Activated CD4-positive, alpha-beta T cell treated with anti-CD3 and anti-CD28 coated beads, Interleukin-2, amount 50 U/mL, for 48 hours (primary cell): ENCODE results near the gene PCSK7.
A peak's percentile ranks its signal among the peaks of the same experiment; 100 is the strongest.
"Not testable (repeated sequence)": the region's sequence is repeated elsewhere in the genome, so short reads cannot be mapped to it uniquely, and the experiment has no call there.

Experiments used
- DNase-seq, 2 experiments: peaks; one replicate each; pipeline ENCODE4 v3.0.0-alpha.2; 2020

The PCSK7 gene, protein sequence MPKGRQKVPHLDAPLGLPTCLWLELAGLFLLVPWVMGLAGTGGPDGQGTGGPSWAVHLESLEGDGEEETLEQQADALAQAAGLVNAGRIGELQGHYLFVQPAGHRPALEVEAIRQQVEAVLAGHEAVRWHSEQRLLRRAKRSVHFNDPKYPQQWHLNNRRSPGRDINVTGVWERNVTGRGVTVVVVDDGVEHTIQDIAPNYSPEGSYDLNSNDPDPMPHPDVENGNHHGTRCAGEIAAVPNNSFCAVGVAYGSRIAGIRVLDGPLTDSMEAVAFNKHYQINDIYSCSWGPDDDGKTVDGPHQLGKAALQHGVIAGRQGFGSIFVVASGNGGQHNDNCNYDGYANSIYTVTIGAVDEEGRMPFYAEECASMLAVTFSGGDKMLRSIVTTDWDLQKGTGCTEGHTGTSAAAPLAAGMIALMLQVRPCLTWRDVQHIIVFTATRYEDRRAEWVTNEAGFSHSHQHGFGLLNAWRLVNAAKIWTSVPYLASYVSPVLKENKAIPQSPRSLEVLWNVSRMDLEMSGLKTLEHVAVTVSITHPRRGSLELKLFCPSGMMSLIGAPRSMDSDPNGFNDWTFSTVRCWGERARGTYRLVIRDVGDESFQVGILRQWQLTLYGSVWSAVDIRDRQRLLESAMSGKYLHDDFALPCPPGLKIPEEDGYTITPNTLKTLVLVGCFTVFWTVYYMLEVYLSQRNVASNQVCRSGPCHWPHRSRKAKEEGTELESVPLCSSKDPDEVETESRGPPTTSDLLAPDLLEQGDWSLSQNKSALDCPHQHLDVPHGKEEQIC

DNA sequence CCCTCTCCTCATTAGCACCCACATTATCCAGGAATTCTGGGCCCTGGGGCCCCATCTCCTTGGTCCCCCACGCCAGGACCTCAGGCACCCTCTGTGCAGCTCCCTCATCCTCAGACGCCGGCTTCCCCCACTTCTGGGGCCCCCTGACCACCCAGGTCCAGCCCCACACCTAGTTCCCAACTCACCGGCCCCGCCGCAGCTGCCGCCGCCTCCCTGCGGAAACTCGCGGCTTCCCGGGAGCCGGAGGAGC, at the start of gene PCSK7:
TSS of gene PCSK7 (minus strand) at position 232 of the 250 bp plus-strand sequence. CDS start 2,229 bp downstream, outside the sequence.
- DNase-seq = peak; percentile 69 to 75

DNA sequence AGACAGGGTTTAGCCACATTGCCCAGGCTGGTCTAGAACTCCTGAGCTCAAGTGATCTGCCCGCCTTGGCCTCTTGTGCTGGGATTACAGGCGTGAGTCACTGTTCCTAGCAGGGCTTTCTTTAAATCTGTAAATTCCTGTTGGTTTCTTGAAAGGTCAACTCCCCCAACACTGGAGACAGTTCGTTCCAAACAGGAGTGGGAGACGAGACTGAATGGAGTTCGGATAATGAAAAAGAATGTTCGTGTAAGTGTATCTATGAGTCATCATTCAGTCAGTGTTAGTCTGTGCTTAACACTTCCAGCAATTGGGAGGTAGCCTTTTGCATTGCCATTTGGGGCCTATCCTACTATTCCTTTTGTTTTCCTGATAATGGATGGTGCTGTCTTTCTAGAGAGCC, 49.3 kb upstream of the PCSK7 start:
- no peak for DNase-seq

DNA sequence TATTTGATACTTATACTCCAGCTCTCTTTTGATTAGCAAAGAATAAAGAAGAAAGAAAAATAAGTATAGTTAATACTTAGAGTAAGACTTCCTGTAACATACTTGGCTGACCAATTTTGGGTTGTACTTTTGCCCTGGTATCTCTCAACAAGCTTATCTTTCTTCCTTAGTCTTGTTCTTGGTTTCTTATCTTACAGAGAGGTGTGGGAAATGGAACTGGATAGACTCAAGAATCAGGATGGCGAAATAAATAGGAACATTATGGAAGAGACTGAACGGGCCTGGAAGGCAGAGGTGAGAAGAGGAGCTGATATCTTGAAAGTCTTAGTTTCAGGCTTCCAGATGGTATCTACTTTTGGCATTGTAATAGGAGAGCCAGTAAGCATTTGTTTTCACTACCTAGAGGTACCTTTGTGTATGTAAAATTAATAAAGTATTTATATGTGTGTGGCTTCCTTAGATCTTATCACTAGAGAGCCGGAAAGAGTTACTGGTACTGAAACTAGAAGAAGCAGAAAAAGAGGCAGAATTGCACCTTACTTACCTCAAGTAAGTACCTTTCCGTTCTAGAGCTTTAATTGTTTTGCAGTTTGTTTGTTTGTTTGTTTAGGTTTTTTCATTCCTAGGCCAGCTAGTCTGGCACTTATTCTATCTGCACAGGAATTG, 48.0 kb upstream of the PCSK7 start:
- DNase-seq = no peak

DNA sequence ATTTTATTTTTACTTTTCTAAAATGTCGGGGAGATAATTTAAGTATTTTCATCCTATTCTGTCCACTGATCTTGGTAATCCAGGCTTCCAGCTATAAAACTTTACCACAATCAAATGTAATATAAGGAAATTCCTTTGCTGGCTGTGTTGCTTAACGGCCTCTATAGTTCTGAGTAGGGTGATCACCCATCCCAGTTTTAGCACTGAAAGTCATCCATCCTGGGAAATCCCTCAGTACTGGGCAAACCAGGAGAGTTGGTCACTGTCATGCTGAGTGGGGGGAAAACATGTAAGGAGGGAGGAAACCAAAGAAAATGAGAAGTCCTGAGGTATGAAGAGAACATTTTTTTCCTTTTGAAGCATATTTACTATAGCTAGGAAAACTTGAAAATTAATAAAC, 46.5 kb upstream of the PCSK7 start:
- DNase-seq = no peak

DNA sequence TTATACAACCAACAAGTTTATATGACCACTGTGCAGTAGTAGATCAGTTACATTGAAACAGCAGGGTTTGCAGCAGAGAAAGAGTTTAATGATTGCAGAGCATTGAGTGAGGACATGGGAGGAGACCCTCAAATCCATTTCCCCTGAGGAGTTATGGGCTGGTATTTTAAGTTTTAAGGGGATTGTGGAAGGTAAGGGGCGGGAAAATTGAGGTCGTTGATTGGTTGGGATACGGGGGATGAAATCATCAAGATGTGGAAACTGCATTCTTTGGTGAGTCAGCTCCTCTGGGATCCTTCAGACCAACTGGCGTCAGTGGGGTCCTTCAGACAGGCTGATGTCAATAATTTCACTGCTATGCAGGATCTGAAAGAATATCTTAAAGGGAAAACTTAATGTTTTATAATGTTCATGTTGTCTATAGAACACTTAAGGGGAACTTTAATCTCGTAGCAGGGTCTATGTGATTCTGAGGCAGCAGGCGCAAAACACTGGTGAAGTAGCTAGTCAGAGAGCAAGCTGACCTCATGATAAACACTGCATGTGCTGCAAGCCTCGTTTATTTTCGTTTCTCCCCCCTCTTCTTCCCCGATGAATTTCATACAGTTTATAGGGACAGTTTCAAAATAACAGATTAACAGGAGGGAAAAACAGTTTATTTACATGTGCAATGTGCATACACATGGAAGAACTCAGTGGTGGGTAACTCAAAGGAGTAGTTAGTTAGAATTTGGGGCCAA, 41.8 kb upstream of the PCSK7 start:
- DNase-seq = no peak

DNA sequence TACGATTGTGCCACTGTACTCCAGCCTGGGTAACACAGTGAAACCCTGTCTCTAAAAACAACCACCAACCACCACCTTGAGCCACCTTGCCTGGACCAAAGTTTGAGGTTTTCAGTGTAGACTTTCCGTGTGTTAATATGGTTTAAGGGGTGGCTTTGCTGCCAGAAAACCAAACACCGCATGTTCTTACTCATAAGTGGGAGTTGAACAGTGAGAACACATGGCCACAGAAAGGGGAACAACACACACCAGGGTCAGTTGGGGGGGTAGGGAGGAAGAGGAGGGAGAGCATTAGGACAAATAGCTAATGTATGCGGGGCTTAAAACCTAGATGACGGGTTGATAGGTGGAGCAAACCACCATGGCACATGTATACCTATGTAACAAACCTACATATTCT, 40.3 kb upstream of the PCSK7 start:
- DNase-seq = not testable (repeated sequence)

DNA sequence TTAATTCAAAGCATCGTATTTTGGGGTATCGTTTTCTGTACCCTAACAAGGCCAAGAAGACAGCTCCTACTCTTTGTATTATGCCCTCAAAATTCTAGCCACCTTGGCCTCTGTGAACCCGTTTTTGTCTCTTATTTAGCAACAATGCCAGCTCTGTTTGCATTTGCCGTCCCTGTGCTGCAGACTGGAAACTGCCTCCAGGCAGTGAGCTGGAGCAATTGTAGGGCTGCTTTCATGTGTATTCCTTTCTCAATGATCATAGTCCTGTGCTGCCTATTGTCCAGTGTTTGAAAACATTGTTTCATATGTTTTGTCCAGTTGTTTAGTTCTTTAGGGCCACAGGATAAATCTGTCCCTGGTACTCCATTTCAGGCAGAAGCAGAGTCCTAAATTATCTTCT, 39.3 kb upstream of the PCSK7 start:
- DNase-seq = no peak

DNA sequence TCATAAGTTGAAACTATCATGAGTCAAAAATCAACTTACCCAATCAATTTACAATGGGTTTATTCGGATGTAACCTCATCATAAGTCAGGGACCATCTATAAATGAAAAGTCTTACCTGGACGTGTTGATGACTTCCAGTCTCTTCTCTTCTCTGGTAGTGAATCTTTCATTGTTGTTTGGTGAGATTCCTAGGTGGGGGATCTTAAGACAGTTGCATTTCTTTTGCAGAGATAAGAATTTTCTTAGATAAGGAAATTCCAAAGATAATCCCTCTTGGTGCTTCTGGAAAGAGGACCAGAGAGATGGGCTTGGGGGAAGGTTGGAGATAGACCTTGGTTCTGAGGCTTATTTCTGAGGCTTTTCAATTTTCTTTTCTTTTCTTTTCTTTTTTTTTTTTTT, 38.0 kb upstream of the PCSK7 start:
- DNase-seq = no peak

DNA sequence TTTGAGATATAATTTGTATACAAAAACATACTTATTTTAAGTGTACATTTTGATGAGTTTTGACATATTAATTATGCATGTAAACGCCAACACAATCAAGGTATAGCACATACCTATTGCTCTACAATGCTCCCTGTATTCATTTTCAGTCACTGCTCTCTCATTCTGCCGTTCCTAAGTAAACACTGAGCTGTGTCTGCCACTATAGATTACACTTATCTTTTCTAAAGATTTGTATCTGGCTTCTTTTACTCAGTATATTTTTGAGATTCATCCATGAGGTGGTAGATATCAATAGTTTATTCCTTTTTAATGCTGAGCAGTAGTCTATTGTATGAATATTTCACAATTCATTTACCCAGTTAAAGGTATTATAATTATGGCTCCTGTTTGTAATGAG, 33.9 kb upstream of the PCSK7 start:
- DNase-seq = no peak

DNA sequence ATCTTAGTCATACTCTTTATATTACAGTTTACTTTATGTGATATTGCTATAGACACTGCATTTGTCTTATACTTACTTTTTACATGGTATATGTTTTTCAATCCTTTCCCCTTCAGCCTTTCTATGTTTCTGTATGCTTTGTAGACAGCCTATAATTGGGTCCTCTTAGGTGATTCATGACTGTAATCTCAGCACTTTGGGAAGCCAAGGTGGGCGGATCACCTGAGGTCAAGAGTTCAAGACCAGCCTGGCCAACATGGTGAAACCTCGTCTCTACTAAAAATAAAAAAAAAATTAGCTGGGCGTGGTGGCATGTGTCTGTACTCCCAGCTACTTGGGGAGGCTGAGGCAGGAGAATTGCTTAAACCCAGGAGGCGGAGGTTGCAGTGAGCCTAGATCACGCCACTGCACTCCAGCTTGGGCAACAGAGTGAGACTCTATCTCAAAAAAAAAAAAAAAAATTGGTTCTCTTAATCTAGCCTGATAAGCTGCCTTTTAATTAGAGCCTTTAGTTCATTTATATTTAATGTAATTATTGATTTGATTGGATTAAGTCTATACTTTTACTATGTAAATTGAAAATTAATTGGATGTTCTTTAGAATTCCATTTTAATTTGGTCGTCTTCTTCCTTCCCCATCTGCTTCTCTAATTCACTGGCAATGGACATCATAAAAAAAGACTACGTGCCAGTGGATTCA, 32.9 kb upstream of the PCSK7 start:
- not testable (repeated sequence) for DNase-seq

DNA sequence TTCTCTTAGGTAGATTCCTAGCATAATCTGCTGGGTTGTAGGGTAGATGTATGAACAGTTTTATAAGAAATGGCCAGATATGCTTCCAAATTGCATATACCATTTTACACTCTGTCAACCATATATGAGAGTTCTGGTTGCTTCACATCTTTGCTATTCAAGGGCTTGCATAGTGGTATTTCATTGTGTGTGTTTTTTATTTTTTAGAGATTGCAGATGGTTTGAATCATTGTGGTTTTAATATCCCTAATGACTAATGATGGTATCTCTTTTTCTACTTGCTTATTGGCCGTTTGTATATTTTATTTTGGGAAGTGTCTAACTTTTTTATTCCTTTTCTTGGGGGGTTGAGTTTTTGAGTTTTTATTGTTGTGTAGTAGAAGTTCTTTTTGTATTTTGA, 27.5 kb upstream of the PCSK7 start:
- DNase-seq = no peak

DNA sequence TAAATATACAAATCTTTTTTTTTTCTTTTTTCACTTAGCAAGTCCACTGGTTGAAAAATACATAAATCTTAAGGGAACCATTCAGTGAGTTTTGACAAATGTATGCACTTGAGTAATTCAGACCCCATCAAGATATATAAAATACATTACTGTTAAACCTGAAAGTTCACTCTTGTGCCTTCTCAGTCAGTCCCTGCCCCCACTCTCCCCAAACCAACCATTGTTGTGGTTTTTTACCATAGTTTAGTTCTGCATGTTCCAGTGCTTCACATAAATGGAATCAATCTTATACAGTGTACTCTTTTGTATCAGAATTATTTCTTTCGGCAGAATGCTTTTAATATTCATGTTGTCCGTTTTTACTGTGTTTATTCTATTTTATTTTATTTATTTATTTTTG, 26.7 kb upstream of the PCSK7 start:
- no peak for DNase-seq

DNA sequence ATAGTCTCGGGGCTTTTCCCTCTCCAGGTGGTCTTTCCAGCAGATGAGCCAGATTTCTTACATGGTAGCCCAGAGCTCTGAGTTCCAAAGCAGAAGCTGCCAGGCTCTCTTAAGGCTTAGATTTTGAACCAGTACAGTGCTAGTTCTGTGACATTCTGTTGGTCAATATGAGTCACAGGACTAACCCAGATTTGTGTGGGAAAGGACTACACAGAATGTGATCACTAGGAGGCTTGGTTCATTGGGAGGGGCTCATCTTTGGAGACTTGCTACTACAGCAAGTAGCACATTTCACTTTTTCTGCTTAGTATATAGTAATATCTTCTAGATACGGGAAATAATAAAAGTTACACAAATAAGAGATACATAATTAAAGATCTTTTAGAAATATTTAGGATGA, 24.7 kb upstream of the PCSK7 start:
- DNase-seq = no peak

DNA sequence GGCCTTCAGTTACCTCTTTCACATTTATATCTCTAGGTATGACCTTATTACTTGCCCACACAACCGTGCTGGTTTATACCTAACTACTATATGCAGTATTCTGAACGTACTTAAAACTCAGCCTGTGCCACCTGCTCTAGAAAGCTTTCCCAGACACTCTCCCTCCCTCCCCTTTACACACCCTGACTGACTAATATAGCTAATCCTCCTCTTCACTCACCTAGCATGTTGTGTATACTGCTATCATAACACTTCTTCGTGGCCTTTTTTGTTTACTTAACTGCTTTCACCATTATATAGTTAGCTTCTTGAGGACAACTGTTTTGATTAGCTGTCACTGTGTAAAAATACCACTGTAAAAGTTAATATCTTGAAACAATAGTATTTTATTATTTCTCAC, 24.1 kb upstream of the PCSK7 start:
- no peak for DNase-seq

DNA sequence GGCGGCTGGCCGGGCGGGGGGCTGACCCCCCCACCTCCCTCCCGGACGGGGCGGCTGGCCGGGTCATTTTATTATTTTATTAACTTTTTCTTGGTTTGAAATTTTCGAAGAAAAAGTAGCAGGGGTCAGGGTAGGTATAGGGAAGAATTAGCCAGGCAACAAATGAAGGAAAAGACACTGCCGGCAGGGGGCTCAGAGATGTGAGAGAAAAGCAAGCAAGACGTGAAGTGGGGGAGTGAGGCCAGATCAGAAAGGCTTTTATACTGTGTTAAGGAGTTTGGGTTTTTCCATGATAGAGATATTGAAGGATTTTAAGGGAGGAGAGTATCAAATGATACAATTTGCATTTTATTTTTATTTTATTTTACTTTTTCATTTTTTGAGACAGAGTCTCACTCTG, 19.6 kb upstream of the PCSK7 start:
- no peak for DNase-seq

DNA sequence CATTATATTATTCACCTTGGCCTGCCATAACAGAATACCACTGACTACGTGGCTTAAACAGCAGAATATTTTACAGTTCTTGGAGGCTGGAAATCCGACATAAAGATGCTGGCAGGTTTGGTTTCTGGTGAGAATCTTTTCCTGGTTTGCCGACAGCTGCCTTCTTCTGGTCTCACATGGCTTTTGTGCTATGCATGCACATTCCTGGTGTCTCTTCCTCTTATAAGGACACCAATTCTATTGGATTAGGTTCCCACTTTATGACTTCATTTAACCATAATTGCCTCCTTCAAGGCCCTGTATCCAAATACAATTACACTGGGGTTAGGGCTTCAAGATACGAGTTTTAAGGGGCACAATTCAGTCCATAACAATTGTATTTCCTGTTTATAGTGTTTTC, 17.7 kb upstream of the PCSK7 start:
- DNase-seq = no peak

DNA sequence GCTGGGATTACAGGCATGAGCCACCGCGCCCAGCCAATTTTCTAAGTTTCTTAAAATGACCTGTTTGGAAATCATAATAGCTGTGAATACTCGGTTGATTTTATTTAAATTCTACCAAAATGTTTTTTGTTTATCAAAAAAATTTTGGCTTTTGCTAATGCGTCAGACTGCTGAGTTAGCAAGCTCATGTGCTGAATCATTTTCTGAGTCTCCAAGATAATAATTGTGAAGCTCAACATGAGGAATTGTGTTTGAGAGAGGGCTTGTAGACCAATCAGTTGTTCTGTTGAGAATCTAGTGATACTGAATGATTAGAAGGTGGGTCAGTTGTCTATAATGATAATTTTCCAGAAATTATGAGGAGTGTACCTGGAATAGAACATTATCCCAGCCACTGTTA, 16.5 kb upstream of the PCSK7 start:
- DNase-seq = no peak

DNA sequence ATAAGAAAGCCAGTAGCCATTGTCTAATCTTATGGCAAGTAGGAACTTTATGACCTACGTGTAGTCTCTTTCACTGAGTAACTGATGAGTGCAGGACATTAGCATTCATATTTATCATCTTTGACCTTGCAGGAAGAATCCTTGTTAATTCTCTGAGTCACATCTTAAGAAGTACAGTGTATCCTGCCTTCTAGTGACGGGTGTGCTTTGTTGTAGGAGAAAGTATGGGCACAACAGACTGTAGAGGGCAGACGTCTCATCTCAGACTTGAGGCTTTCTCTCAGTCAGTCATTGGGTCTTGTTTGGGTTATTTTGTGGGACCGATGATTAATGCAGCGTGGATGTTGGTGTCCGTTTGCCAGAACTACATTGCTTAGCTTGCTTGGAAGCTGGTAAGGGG, 7.4 kb upstream of the PCSK7 start:
- no peak for DNase-seq

DNA sequence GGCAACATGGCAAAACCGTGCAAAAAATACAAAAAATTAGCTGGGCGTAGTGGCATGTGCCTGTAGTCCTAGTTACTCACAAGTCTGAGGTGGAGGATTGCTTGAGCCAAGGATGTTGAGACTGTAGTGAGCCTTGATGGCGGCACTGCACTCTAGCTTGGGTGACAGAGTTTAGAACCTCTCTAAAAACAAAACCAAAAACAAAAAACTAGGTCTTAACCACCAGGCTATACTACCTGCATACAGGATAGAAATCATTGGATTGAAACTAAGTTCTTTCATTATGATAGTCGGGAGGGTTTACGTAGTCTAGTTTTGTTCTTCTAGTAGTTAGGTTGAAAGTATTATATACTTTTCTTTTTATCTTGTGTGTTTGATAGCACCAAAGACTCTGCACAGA, 6.3 kb upstream of the PCSK7 start:
- DNase-seq = no peak

DNA sequence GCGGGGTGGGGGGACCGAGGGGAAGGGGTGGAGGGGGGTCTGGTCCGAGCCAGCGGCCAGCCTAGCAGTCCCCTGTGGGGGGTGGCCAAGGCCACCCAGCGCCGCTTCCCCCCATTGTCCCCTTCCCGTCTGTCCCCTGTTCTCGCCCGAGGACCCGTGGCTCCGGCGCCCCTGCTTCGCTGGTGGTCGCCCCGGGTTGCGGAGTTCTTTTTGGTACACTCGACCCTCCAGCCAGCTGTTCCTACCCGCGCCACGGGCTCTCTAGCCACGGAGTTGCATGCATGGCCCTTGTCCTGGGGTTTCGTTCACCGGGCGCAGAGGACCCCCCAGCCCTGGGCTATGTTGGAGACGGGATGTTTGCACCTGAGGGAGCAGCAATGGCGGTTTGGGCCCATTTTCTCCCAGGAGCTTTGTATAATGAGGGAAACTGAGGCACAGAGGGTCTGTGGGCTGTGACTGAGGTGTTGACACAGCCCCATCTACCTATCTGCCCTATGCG, 1.1 kb upstream of the PCSK7 start:
- DNase-seq = peak; percentile 11 to 18

DNA sequence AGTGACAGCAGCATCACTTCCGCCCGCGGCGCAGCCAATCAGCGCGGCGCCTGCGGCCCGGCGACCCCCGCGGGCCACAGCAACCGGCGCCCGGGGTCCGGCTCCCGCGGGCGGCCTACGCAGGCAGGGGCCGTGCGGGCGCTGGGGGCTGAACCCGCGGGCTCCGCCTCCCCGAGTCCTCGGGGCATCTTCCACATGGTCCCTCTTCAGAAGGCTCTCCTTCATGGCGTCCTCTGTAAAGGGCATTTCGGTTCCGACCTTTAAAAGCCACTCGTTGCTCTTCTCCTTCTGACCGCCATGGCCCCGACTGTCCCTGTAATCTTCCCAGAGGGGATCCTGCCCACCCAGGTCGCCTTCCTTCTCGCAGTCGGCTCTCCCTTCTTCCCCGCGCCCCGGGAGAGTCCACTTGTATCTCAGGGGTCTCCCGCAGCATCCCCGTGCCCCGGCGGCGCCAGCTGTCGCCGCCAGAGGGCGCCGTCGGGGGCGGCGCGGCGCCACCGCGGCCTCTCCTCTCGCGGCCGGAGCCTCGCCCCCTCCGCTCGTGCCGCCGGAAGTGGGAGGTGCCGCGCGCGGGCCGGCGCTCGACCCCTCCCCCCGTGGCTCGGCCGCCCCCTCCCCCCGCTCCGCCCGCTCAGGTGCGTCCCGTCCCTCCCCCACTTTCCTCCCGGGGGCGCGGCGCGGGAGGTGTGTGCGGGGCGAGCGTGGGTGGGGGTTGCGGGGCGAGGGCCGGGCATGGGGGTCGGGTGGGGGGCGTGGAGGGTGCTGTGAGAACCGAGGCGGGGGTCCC, 412 bp upstream of the PCSK7 start, which contains the start of gene RNF214:
TSS of gene RNF214 (plus strand) at position 580 of the 787 bp plus-strand sequence. CDS start 1,602 bp downstream, outside the sequence.
- DNase-seq = peak; percentile 72
